GM21515 (cell line): ENCODE measurements around the gene CXCL12.

Experiments used
- ATAC-seq: cut with Tn5 transposase; IDR thresholded peaks from one replicate; pipeline ENCODE4 v1.9.1; 2021; ENCODE audit not compliant: unreplicated experiment

Gene CXCL12

DNA sequence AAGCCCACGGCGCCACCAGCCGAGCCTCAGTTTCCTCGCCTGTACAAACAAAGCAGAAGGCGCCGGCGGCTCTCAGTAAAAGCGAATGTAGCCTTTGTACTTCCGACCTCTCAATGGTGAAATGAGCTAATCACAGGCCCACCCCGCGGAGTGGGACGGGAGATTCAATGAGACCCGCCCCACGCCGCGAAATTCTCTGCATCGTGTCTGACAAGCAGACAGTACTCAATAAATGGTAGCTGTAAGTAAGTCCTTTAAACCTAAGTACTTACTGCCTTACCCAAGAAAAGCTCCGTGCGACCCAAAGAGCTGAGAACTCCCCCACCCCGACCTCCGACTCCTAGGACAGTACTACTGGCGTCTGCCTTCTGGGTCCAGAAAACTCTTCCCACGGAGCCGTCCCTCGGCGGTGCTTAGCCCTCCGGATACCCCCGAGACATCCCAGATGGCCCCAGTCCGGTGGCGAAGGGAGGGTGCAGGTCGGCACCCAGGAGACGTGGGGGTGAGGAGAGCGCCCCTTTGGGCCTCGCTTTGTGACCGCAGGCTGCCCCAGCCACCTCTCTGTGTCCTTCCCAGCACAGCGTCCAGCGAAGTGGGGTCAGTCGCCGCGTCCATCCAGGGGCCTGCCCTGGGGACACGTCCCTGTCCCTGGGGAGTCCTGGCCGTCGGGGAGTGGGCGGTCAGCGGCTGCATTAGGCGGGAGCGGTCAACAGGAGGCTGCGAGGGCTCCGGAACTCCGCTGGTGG is 972 bp upstream of the CXCL12 start:
- ATAC-seq: no peak

- no peak for ATAC-seq
Measured at GRCh38 chr10:44384601-44385025, 284 bp downstream of the CXCL12 start.

DNA sequence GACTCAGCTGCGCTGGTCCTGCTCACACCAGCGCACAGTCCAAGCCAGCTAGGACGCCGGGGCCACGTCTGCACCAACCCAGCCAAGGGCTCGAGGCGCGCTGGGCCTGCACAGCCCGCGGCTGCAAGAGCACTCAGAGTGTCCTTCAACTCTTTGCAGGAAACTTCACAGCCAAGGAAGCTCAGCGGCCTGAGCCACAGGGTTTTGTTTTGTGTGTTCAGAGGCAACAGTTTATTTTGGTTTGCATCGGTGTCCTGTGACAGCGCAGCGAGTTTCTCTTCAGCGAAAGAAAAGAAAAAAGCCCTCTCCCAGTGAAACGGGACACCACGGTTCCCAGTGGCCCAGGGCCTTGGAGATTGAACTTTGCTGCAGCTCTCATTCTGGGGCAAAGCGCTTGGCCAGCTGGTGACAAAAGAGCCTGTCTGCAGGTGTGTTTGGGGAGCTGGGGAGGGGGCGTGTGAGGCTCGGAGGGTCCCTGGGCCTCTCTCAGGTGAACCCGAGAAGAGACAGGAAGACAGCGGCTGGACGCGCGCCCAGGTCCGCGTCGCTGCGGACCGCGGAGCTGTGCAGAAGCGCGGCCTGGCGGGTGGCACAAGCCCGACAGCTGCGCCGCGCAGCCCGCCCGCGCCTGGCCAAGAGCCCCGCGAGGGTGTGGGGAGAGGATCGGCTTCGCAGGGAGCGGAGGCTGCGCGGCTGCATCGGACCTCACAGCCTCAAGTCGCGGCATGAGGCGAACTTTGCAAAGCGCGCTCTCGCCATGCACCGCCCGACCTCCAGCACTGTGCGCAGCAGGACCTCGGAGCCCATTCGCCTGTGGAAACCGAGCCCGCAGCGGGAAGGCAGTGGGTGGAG is 922 bp downstream of the CXCL12 start:
- ATAC-seq: no peak

- ATAC-seq: no peak
Measured at GRCh38 chr10:44382981-44383748, 1.7 kb downstream of the CXCL12 start.

DNA sequence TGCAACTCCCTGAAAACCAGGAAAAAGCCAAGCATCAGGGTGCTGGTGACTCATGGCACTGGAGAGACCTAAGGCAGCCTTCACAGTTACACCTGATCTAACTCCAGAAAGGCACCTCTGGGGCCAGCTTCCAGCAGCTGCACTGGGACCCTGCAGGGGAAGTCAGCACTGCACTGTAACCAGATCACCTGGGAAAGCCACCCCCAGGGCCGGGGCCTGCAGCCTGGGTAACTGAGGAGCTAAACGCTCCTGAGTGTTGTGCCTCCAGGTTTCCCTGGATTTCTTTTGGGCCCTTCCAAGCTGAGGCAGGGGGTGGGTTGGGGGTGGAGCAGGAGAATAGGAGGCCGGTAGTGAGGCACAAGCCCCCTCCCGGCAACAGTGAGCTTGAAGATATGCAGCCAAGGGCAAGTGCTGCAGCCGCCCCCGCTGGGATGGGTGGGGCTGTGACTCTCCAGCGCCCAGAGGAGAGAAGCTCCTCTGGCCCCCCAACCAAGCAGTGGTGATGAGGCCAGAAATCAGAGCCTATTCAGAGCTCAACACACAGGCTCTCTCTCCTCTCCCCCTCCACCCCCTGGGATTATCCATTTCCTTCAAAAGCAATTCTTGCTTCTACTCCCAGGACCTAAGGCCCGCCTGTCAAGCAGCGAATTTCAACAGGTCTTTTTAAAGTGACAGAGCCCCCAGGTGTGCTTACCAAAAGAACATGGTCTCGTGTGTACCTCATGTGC is 2.6 kb downstream of the CXCL12 start:
- ATAC-seq: no peak

DNA sequence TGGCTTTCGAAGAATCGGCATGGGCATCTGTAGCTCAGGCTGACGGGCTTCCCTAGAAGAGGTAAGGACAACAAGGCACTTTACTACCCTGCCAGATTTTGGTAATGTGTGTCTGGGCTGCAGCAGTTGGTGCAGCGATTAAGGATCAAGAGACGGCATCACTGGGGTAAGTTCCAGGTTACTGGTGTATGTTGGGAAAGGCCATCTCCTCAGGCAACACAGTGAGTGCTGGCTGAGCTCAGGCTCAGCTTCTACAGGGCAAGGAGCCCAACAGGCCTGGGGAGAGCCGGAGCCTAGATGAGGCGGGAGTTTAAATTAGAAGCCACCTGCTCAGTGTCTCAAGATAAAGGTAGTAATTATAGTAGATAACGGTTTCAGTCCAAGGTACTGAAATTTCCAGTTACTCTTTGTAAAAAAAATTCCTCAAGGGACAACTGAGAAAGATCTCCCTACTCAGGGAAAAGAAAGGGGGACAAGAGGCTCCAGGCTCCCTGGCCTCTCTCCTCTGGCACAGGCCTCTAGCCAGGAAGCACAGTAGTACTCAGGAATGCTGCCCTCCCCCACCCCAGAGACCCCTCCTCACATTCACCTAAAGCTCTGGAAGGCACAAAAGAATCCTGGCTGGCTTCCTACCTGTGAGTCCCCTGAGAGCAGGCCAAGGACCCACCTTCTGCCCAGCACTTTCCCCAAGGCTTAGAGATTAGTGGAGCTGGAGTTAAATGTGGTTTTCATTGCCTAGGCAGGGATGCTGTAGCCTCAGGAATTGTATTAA is 3.9 kb downstream of the CXCL12 start:
- ATAC-seq: no peak

- no peak for ATAC-seq
Measured at GRCh38 chr10:44379907-44380306, 5.0 kb downstream of the CXCL12 start.

DNA sequence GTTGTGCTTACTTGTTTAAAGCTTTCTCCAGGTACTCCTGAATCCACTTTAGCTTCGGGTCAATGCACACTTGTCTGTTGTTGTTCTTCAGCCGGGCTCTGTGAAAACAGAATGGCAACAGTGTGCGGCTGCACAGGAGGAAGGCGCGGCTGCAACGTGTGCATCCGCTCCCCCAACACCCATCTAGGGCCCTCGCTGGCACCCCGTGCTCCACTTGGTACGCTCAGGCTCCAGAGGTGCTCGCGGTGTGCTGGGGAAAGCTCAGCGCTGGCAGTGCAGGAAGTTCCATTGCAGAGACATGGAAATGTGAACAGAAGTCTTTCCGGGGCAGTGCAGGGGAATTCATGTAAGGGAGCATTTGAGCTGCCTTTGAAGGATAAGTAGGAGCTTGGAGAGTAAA is 6.3 kb downstream of the CXCL12 start:
- ATAC-seq: no peak

- no peak for ATAC-seq
Measured at GRCh38 chr10:44377651-44378310, 7.1 kb downstream of the CXCL12 start.

GRCh38 chr10:44376472-44377099 is 8.3 kb downstream of the CXCL12 start:
- no peak for ATAC-seq

DNA sequence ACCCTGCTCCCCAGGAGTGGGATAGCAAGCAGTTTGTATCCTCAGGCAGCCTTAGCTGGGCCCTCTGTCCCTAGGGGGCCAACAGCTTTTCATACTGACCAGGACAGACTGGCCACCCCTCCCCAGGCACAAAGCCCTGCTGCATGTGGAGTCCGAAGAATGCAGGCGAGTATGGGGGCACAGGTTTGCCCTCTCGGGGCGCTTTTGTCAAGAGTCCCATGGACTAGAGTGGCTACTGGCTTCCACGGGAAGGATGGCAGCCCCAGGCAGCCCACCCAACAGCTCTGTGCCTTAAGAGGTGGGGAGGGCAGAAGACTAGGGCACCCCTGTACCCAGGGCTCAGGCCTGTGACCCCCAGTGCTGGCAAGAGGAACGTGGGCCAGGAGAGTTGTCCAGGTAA is 10.7 kb downstream of the CXCL12 start:
- ATAC-seq: no peak

- ATAC-seq: no peak
Measured at GRCh38 chr10:44373341-44373995, 11.4 kb downstream of the CXCL12 start.

- ATAC-seq: no peak
Measured at GRCh38 chr10:44372181-44372580, 12.7 kb downstream of the CXCL12 start.

DNA sequence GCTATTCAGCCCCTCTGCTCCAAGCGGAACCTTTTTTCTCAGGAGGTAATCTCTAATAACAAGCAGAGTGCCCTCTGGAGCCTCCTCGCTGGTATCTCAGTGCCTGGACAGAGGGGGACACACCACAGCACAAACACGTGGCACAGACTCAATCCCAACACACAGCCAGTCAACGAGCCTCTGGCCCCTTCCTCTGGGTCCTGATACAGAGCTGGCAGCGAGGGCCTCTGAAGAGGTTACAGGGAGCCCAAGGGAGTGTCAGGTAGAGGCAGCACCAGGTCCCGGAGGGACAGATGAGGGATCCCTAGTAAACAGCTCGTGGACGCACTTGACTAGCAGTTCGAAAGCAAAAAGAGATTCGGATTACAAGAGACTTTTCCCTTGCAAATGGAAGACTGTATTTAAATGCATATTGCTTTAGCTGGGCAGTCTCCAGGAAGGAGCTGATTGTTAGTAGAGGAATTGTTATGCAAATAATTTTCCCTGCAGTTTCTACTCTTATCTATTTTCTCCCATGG is 14.1 kb downstream of the CXCL12 start:
- ATAC-seq: no peak

GRCh38 chr10:44369854-44370253 is 15.0 kb downstream of the CXCL12 start:
- no peak for ATAC-seq

GRCh38 chr10:44369296-44369695 is 15.6 kb downstream of the CXCL12 start:
- ATAC-seq: no peak

- ATAC-seq: no peak
Measured at GRCh38 chr10:44368637-44369036, 16.3 kb downstream of the CXCL12 start.

- ATAC-seq: no peak
Measured at GRCh38 chr10:44366941-44367630, 17.8 kb downstream of the CXCL12 start.
